GM18517 (cell line): ENCODE results near the gene IL20RA.
A peak's percentile ranks its signal among the peaks of the same experiment; 100 is the strongest.

Source experiments
- ATAC-seq: cut with Tn5 transposase; IDR thresholded peaks from one replicate; pipeline ENCODE4 v1.9.1; 2021; ENCODE audit warnings: mild to moderate bottlenecking, moderate library complexity; ENCODE audit not compliant: unreplicated experiment

The IL20RA gene

GRCh38 chr6:137046871-137047412 is 2.2 kb upstream of the IL20RA start:
- no peak for ATAC-seq

GRCh38 chr6:137045222-137045789 is 541 bp upstream of the IL20RA start:
- ATAC-seq, result no peak

DNA sequence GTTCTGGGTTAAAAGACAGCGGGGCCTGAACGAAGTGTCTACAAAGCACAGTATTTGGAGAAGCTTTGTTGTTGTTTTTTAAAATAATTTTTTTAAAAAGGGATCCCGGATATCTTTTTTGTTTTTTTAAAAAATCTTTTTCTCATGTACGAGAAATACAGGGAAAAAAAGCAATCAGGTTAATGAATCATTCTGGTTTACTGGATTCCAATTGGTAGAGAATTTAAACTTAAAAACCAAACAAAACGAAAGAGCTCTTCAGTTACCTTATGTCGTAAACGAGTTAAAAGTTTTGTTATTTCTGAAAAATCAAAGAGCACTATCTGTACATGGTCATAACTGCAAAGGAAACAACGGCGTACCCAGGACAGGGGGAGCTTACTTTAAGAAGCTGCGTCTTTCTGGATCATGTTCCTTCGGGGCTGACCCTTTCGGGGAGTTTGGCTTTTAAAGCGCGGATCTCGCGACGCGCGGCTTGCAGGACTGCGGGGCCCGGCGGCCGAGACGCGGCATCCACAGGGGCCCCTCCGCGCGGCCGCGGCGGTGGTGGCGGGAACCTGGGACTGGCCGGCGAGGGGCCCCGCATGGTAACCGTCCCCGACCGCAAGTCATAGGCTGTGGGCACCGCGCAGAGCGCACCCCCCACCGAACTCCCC is 927 bp downstream of the IL20RA start:
- ATAC-seq, result no peak

DNA sequence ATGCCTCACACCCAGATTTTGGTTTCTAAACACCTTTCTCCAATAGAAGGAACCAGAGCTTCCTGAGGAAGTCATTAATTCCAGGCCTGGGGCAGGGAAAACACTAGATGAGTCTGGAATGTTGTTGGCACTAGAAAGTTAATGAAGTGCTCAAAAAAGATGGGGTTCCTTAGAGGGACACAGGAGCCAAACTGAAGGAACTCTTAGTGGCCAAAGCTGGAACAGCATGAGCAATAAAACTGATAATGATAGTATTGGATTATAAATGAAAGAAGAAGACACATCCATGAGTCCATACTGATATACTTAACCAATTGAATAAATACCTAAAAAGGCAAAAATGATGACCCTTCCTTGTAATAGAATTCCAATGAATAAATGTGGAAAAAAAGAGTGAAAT is 4.4 kb downstream of the IL20RA start:
- no peak for ATAC-seq

DNA sequence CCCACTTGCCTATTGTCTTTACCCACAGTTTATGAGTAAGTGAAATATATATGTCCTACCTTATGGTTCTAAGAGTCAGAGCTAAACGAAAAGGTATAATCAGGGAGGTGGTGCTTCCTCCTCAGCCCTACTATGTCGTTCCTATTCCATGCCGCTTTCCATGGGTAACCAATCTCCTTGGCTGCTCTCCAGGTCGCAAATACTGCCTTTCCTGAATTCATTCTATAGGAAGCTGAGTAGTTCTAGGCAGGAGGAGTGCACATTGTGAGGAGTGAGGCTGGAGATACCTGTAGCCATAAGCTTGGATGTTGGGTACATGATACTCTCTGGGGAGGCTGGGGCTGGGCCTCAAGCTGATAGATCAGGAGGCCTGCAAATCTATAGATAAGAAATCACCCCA is 5.8 kb downstream of the IL20RA start:
- no peak for ATAC-seq

DNA sequence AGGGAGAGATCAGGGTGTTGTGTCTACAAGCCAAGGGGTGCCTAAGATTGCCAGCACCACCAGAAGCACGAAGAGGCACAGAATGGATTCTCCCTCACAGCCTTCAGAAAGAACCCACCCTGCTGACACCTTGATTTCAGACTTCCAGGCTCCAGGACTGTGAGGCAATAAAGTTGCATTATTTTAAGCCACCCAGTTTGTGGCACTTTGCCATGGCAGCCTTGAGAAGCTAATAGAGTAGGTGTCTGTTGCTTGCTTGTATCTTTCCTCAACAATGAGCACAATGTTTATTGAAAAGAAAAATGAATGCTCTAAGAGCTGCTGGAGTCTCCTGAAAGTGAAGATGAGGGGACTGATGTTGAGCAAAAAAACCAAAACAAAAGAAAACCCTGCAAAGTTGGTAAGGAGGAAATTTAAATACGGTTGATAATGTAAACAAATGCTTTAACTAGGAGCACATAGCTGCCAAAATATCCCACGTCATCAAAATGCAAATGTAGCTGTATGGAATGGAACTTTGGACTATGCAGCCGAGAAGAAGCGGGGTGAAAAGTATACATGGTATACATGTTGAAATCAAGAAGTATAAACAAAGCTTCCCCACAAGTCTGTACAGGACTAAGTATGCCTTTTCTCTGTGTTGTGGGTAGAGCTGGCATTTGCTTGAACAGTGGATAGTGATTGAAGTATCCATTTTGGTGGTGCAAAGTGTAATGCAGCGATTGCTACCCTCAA is 8.0 kb downstream of the IL20RA start:
- no peak for ATAC-seq

DNA sequence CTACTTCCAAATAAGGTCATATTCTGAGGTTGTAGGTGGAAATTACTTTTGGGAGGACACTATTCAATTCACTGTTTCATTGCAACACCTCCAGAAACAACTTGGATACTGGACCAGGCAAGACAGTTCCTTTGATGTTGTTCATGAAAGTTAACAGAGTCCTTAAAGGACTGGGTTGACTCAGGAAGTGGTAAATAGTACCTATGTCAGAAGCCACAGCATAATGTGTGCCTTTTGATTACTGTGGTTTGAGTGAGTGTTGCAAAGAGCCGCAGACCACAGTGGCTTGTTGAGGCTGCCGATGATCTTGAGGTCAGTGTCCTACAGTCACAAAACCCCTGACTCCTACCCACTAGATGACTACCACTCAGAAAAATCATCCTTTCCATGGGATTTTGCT is 10.9 kb downstream of the IL20RA start:
- ATAC-seq, result peak; percentile 91

DNA sequence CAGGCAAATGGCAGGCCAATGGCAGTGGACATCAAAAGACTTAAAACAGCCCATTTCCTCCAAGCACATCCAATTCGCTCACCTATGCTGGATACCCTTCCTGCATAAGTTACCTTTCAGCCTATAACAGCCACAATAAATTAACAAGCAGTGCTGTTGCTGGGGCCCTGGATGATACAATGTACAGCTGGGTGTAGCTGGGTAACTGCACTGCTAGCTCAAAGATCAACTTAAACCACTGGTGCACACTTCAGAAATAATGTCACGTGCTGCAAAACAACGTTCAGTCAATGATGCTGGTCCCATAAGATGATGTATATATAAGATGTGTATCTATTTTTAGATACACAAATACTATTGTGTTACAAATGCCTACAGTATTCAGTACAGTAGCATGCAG is 13.6 kb downstream of the IL20RA start:
- no peak for ATAC-seq

GRCh38 chr6:137028912-137029311 is 15.9 kb downstream of the IL20RA start:
- no peak for ATAC-seq

GRCh38 chr6:137025786-137026730 is 18.7 kb downstream of the IL20RA start:
- ATAC-seq, result peak; percentile 49

DNA sequence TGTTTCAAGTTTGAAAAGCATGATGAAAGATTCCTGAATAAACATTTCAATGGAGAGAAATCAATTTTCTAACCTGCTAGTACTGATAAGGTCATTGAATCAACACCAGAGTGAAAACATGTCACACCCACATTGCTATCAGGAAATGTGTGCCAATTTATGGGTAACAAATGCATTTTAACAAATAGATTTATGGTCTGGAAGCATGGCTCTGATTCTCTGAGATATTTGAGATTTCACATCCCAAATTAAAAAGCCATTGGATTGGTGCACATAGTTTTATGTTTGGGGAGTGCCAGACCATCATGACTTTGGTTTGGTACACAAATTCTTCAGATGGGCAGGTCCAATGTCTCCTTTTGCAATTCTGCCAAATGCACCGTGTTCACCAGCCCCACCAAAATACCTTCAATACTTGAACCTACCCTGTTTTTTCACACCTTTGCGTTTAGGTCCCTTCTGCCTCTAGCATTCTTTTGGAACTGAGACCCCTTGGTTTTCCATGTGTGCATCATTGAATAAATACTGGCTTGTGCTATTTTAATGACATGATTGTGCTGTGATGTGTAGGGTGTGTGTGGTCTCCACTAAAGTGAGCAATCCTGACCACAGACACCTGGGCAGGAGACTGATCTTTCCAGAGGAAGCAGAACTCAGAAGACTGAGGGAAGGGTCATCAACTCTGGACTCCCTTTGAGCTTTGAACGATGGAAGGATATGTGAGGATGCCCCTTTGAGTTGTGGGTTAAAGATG is 20.4 kb downstream of the IL20RA start:
- no peak for ATAC-seq

DNA sequence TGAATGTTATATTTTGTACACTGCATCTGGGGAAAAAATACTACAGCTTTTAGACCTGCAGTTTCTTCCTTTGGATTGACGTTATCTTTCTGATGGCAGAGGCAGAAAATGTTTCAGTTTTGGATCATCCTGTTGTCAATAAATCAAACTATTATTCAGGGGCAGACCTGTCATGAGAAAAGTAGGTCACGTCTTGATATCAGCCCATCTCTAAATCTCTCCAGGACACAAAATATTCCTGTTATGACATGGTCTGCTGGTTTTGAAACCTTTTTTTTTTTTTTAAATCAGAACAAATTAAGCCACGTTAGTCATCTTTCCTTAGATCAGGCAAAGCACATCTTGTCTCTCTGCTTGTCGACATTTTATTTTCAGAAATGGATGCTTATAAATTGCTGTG is 24.0 kb downstream of the IL20RA start:
- ATAC-seq, result no peak

- no peak for ATAC-seq
These were observed 25.1 kb downstream of the IL20RA start for GRCh38 chr6:137019476-137020272.

- no peak for ATAC-seq
These were observed 27.7 kb downstream of the IL20RA start for GRCh38 chr6:137017081-137017480.

GRCh38 chr6:137016356-137016755 is 28.4 kb downstream of the IL20RA start:
- no peak for ATAC-seq

DNA sequence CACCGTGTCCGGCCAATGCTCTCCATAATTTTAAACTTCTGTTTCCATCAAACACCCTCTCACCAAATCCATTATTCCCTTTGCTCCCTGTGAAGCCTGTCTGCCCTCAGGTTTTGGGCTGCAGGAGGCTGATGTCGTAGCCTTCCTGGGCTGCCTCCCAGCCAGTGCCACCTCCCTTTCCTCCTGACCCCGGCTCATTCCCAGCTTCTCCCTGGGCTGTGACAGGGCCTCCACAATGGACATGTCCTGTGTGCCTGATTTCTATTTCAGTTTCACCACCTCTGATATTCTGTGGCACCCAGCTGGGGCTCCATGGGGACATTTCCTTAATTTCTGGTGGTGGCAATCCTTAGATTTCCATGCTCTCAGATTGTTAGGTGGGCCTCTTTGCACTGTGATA is 28.8 kb downstream of the IL20RA start:
- ATAC-seq, result no peak

- no peak for ATAC-seq
These were observed 30.8 kb downstream of the IL20RA start for GRCh38 chr6:137013738-137014602.

DNA sequence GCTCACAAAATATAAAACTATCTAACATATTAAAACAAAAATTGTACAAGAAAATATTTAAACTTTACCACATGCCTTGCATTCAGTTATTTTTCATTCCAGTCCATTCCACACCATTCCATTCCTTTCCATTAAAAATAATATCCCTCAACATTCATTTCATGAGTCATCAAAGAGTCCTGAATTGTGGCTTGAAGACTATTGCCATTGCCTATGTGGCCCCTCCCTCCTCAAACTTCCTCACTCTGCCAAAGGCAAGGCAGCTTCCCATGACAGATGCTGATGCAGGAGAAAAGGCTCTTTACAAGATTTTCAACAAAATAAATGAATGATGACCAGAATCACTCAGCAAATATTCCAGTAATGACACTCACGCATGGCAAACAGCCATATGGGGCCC is 31.7 kb downstream of the IL20RA start:
- no peak for ATAC-seq
